Loucy (cell line): ENCODE results near the gene COQ2.
A peak's percentile ranks its signal among the peaks of the same experiment; 100 is the strongest.

ENCODE experiments used
- H2AFZ ChIP-seq: fragments of 200-600 bp; sonication (generic); 2 replicates; pipeline ENCODE4 v1.6.0; 2016; ENCODE audit warnings: antibody characterized with exemption, mild to moderate bottlenecking, low read length, moderate library complexity
- H3F3A ChIP-seq: fragments of 200-600 bp; 2 replicates; pipeline ENCODE4 v1.6.0; 2016; ENCODE audit warnings: antibody characterized with exemption, low read depth, mild to moderate bottlenecking
- H3K27me3 ChIP-seq: fragments of 200-600 bp; sonication (generic); 2 replicates; pipeline ENCODE4 v1.6.1; 2014; ENCODE audit warnings: low read length, mild to moderate bottlenecking; ENCODE audit not compliant: insufficient read depth, poor library complexity, severe bottlenecking
- H3K36me3 ChIP-seq: fragments of 200-600 bp; sonication (generic); 2 replicates; pipeline ENCODE4 v1.6.1; 2016; ENCODE audit warnings: low read length; ENCODE audit not compliant: insufficient read depth
- H3K4me1 ChIP-seq: fragments of 200-600 bp; sonication (generic); 2 replicates; pipeline ENCODE4 v1.5.1; 2014; ENCODE audit warnings: low read length, mild to moderate bottlenecking; ENCODE audit not compliant: insufficient read depth, poor library complexity, severe bottlenecking
- H3K4me2 ChIP-seq: fragments of 200-600 bp; sonication (generic); 2 replicates; pipeline ENCODE4 v1.6.0; 2014; ENCODE audit warnings: antibody characterized with exemption, low read length, low read depth, mild to moderate bottlenecking; ENCODE audit not compliant: poor library complexity, severe bottlenecking
- H3K4me3 ChIP-seq: fragments of 200-600 bp; sonication (generic); 2 replicates; pipeline ENCODE4 v1.5.1; 2014; ENCODE audit warnings: low read length, mild to moderate bottlenecking, mixed read lengths; ENCODE audit not compliant: poor library complexity, severe bottlenecking
- H3K79me2 ChIP-seq: fragments of 200-600 bp; sonication (generic); 2 replicates; pipeline ENCODE4 v1.6.1; 2014; ENCODE audit warnings: low read length; ENCODE audit not compliant: insufficient read depth
- H3K9ac ChIP-seq: fragments of 200-600 bp; sonication (generic); 2 replicates; pipeline ENCODE4 v1.6.0; 2014; ENCODE audit warnings: mild to moderate bottlenecking, low read depth, low read length, moderate library complexity; ENCODE audit not compliant: poor library complexity, severe bottlenecking
- H3K9me2 ChIP-seq: fragments of 200-600 bp; sonication (generic); replicated peaks from 2 replicates; pipeline ENCODE4 v1.6.1; 2016; ENCODE audit warnings: low read depth, low read length, mixed read lengths
- H3K9me3 ChIP-seq: fragments of 200-600 bp; sonication (generic); 2 replicates; pipeline ENCODE4 v1.6.1; 2014; ENCODE audit warnings: mild to moderate bottlenecking, antibody characterized with exemption, low read length, low read depth; ENCODE audit not compliant: insufficient read depth
- H4K20me1 ChIP-seq: fragments of 200-600 bp; sonication (generic); 2 replicates; pipeline ENCODE4 v1.6.0; 2014; ENCODE audit warnings: antibody characterized with exemption, low read length, mild to moderate bottlenecking; ENCODE audit not compliant: insufficient read depth, poor library complexity, severe bottlenecking
- CTCF ChIP-seq: fragments of 200-600 bp; sonication (generic); conservative IDR thresholded peaks from 2 replicates; pipeline ENCODE4 v1.5.1; 2014; ENCODE audit warnings: mild to moderate bottlenecking, antibody characterized with exemption, low read length
- EZH2phosphoT487 ChIP-seq: fragments of 200-600 bp; IDR thresholded peaks from 2 replicates; pipeline ENCODE4 v1.6.1; 2018; ENCODE audit warnings: antibody characterized with exemption, mild to moderate bottlenecking, moderate library complexity, borderline replicate concordance

The COQ2 gene

GRCh38 chr4:83283181-83283580 lies 1.4 kb downstream of the COQ2 start:
- H3F3A ChIP-seq = no peaks in the 10 kb centered on the region
- H2AFZ ChIP-seq = no peak overlapping the region
- H3K9me3 ChIP-seq = no peaks in the 10 kb centered on the region
- no peaks in the 10 kb centered on the region for H3K9me2 ChIP-seq
- H3K36me3 ChIP-seq = no peaks in the 10 kb centered on the region
- peaks cover 51% of the 10 kb centered on the region for H3K4me1 ChIP-seq
- H3K4me3 ChIP-seq = peak overlapping the region; percentile 83
- peaks cover 16% of the 10 kb centered on the region; the same call in 1 of the 2 replicates for H3K79me2 ChIP-seq
- no peak for TF ChIP-seq EZH2phosphoT487
- H3K27me3 ChIP-seq = no peaks in the 10 kb centered on the region
- peaks cover 6% of the 10 kb centered on the region for H4K20me1 ChIP-seq
- peak overlapping the region; percentile 85 for H3K9ac ChIP-seq
- H3K4me2 ChIP-seq = peak overlapping the region; percentile 83

GRCh38 chr4:83282049-83282535 lies 2.5 kb downstream of the COQ2 start:
- peak overlapping the region; percentile 42 for H3K9ac ChIP-seq
- H4K20me1 ChIP-seq = peaks cover 6% of the 10 kb centered on the region
- H3K79me2 ChIP-seq = peaks cover 16% of the 10 kb centered on the region; the same call in 1 of the 2 replicates
- H2AFZ ChIP-seq = 0 out of 2 replicates have a peak overlapping the region, but pooled peaks have one; percentile 26
- H3K27me3 ChIP-seq = no peaks in the 10 kb centered on the region
- no peaks in the 10 kb centered on the region for H3F3A ChIP-seq
- H3K4me2 ChIP-seq = peak overlapping the region; percentile 83
- no peaks in the 10 kb centered on the region for H3K9me2 ChIP-seq
- peak overlapping the region; percentile 83 for H3K4me3 ChIP-seq
- H3K36me3 ChIP-seq = no peaks in the 10 kb centered on the region
- peaks cover 52% of the 10 kb centered on the region for H3K4me1 ChIP-seq
- TF ChIP-seq EZH2phosphoT487 = no peak
- peak; percentile 80 for TF ChIP-seq CTCF
- H3K9me3 ChIP-seq = no peaks in the 10 kb centered on the region

- peak overlapping the region; percentile 63 for H3K4me3 ChIP-seq
- peaks cover 57% of the 10 kb centered on the region for H3K4me1 ChIP-seq
- no peak overlapping the region for H2AFZ ChIP-seq
- peak overlapping the region; percentile 42 for H3K9ac ChIP-seq
- H3K27me3 ChIP-seq = no peaks in the 10 kb centered on the region
- H3F3A ChIP-seq = no peaks in the 10 kb centered on the region
- peaks cover 16% of the 10 kb centered on the region; the same call in 1 of the 2 replicates for H3K79me2 ChIP-seq
- H3K4me2 ChIP-seq = peak overlapping the region; percentile 83
- no peaks in the 10 kb centered on the region for H3K9me2 ChIP-seq
- TF ChIP-seq CTCF (no peak; the same call in 1 of the 2 replicates), EZH2phosphoT487 (no peak)
- H4K20me1 ChIP-seq = peaks cover 6% of the 10 kb centered on the region
- H3K9me3 ChIP-seq = no peaks in the 10 kb centered on the region
- no peaks in the 10 kb centered on the region for H3K36me3 ChIP-seq
Observed at GRCh38 chr4:83281307-83281706, 3.3 kb downstream of the COQ2 start.
